HG03064 (cell line): ENCODE results near the gene CAMTA1.

ENCODE experiments used
- ATAC-seq: cut with Tn5 transposase; IDR thresholded peaks from one replicate; pipeline ENCODE4 v1.9.1; 2021; ENCODE audit warnings: low read depth; ENCODE audit not compliant: unreplicated experiment

Gene CAMTA1

DNA sequence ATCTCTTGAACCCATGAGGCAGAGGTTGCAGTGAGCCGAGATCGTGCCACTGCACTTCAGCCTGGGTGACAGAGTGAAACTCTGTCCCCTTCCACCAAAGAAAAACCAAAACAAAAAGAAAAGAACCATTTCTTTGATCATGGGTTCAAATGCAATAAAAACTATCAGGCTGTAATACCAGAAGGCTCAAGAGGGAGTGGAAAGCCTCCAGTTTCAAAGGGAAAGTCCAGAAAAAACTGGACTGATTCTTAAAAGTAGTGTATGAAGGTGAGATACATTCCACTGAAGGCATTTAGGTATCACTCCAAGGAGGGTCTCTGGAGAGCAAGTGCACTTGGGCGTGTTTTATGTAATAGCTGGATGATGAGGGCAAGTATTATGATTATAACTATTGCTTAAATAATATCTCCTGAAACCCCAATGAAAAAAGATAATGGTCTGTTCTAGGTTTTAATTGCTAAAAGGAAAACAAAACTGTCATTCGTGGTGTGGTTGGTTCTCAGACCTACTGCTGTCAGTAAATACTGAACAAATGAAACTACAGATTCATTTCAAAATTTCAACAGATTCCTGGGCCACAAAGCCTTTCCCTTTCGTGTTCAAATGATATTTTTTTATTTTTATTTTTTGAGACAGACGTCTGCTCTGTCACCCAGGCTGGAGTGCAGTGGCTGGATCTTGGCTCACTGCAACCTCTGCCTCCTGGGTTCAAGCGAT, 6.0 kb upstream of the CAMTA1 start:
- ATAC-seq, result no peak

GRCh38 chr1:6782151-6782550, 3.1 kb upstream of the CAMTA1 start:
- ATAC-seq, result no peak

DNA sequence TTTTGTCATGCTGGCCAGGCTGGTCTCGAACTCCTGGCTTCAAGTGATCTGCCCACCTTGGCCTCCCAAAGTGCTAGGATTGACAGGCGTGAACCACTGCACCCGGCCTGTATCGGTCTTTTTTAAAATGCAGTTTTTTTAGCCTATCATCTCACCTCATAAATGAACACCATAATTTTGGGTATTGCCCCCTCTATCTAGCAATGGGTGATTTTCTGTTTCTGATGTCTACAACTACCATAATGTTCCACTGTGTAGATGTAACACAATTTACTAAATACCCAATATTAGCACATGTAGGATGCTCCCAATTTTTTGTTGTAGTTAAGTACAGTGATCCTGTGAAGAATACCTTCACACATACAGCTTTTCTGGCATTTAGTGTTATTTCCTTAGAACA, 2.0 kb upstream of the CAMTA1 start:
- no peak for ATAC-seq

- ATAC-seq, result no peak
Measured at GRCh38 chr1:6783936-6784559, 1.2 kb upstream of the CAMTA1 start.

GRCh38 chr1:6784560-6785317, 515 bp upstream of the CAMTA1 start:
- ATAC-seq, result peak; percentile 68

- ATAC-seq, result no peak
Measured at GRCh38 chr1:6785728-6786505, 663 bp downstream of the CAMTA1 start.

DNA sequence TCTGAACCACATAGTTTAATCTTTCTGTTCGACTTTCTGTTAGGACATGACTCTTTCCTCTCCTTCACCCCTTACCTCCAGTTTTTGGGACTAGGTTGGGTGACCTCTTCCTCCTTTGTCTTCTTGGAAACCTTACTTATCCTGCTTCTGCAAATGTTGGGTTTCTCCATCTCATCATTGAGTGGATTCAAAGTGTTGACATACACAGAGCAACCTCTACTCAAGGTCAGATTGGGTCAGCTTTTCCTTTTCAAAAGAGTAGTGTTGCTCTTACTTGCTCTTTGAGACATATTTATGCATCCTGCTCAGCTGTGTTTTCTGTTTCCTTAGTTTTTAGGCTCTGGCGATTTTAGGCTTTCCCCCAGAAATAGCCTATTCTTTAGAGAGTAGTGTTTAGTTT, 3.7 kb downstream of the CAMTA1 start:
- ATAC-seq, result no peak

DNA sequence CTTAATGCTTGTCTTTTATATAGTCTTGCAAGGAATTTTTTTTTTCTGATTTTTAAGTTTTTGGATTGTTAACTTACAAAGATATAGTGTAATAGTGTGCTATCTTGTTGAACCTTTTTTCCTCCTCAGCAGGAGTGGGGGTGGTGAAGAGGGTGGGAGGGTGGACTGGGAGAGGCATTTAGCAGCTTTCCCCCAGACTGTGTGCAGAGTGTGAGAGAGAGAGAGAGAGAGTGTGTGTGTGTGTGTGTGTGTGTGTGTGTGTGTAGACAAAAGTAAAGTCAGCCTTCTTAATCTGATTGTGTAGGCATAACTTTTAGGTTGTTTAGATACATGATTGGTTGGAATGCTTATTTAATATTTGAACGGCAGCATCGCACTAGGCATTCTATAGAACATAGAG, 4.9 kb downstream of the CAMTA1 start:
- no peak for ATAC-seq

- no peak for ATAC-seq
Measured at GRCh38 chr1:6794164-6794563, 8.9 kb downstream of the CAMTA1 start.

DNA sequence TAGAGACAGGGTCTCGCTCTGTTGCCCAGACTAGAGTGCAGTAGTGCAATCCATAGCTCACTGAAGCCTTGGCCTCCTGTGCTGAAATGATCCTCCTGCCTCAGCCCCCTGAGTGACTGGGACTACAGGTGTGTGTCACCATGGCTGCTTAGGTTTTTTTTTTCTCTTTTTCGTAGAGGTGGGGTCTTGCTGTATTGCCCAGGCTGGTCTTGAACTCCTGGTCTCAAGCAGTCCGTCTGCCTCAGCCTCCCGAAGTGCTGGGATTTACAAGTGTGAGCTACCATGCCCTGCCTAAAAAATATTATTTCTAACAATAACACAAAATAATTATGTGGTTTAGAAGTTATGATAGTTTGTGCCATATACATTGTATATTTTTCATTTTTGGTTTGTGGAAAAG, 9.9 kb downstream of the CAMTA1 start:
- ATAC-seq, result no peak

- ATAC-seq, result no peak
Measured at GRCh38 chr1:6795661-6796060, 10.4 kb downstream of the CAMTA1 start.

DNA sequence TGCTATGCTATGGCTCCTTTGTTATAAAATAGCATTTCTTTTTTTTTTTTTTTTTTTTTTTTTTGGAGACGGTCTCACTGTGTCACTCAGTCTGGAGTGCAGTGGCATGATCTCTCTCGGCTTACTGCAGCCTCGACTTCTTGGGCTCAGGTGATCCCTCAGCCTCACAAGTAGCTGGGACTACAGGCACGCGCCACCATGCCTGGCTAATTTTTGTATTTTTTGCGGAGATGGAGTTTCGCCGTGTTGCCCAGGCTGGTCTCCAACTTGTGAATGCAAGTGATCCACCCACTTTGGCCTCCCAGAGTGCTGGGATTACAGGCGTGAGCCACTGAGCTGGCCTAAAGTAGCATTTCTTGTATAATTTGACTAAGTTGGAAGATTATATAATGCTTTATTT, 10.8 kb downstream of the CAMTA1 start:
- ATAC-seq, result no peak

- ATAC-seq, result no peak
Measured at GRCh38 chr1:6799499-6799898, 14.2 kb downstream of the CAMTA1 start.

DNA sequence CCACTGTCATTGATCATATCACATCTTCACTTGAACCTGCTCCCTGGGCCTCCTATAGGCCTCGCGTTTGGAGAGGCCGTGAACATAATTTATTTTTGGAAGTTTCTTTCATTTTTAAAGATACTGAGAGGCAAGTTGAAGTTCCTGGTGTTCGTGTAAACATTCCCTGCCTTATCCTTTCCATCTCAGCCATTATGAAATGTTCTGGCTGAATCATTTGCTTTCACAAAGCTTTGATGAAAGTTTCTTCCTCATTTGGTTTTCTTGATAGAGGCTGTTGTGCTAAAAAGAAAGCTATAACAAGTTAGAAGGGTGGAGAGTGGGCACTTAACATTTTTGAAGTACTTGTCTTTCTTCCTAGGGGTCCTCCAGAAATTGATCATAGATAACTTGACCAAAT, 15.5 kb downstream of the CAMTA1 start:
- no peak for ATAC-seq

DNA sequence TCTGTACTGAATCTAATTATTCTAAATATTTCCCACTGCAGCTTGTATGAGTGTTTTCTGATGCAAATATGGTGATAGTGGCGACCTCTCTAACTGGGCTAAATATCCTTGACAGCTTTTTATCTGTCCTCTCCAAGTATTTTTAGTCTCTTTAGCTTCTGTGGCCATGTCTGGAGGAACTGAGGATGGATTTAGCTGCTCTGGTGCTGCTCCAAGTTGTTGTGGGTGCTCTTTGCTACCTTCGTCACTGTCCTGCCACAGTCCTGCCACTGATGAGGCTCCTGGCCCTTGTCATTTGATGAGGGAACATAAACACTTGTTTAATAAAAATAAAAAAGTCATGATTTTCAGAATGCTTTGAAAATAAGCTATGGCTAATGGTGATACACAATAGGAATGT, 15.9 kb downstream of the CAMTA1 start:
- no peak for ATAC-seq

DNA sequence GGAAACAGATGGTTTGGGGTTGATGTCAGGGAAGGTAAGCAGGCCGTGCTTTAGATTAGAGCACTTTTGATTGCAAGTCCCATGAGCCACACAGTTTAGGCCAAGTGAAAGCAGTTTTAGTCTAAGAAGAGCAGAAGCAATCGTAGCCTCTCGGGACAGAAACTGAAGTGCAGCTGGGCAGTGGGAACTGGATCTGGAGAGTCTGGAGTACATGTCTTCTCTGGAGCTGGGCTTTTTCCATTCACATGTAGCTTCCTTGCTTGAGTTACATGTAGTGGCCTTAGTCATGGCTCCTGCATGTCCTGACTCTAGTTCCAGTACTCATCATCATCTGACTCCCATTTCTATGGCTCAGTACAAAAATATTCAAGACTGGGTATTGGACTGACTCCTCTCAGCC, 16.7 kb downstream of the CAMTA1 start:
- no peak for ATAC-seq

DNA sequence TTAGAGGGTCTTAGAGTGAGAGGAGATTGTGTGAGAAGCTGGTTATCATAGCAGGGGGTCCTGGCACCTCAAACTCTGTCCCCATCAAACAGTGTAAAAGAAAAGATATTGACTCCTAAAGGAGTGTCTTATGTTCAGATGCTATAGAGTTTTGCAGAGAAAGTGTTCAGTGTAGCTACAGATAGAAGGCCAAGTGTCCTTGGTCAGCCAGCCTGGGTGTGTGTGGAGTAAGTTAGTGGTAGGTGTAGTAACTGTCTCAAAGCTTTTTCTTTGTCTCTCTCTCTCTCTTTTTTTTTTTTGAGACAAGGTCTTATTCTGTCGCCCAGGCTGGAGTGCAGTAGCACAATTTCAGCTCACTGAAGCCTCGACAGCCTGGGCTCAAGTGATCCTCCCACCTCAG, 17.2 kb downstream of the CAMTA1 start:
- ATAC-seq, result no peak

DNA sequence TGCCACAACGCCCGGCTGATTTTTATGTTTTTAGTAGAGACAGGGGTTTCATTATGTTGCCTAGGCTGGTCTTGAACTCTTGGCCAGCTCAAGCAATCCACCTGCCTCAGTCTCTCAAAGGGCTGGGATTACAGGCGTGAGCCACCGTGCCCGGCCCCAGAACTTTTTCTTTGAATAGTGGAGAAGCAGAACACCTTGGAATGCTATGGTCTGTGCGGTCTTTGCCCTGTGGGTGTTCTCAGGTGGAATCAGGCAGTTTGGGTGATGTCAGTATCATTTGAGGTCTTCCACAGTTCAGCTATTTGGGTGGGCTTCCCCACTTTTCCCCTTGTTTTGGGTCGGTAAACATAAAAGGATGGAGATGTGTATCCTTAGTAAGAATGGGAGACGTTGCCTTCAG, 17.6 kb downstream of the CAMTA1 start:
- ATAC-seq, result no peak

GRCh38 chr1:6803357-6803756, 18.1 kb downstream of the CAMTA1 start:
- no peak for ATAC-seq

DNA sequence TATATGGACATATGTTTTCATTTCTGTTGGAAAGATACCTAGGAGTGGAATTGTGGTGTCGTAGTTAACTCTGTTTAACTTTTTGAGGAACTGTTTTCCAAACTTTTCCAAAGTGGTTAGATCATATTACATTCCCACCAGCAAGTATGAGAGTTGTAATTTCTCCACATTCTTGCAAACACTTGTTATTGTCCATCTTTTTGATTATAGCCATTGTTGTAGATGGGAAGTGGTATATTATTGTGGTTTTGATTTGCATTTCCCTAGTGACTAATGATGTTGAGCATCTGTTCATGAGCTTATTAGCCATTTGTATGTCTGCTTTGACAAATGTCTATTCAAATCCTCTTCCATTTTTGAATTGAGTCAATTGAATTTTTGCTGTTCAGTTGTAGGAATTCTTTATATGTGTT, 19.8 kb downstream of the CAMTA1 start:
- no peak for ATAC-seq

- ATAC-seq, result no peak
Measured at GRCh38 chr1:6807782-6808181, 22.5 kb downstream of the CAMTA1 start.
